ENCODE data around the gene ZNF580. TPM values are rescaled to one million over a fixed set of nuclear protein-coding genes. Genes with fewer than 3 reads are reported as not detected.
A peak's percentile ranks its signal among the peaks of the same experiment; 100 is the strongest.

The ZNF580 gene
- total and polyA plus RNA-seq, 10 of the 15 experiments (the other 5 are each of a cell fraction or from before 2014, with no cell fraction given), result 2.3 to 31.8 (median 10.0) TPM

DNA sequence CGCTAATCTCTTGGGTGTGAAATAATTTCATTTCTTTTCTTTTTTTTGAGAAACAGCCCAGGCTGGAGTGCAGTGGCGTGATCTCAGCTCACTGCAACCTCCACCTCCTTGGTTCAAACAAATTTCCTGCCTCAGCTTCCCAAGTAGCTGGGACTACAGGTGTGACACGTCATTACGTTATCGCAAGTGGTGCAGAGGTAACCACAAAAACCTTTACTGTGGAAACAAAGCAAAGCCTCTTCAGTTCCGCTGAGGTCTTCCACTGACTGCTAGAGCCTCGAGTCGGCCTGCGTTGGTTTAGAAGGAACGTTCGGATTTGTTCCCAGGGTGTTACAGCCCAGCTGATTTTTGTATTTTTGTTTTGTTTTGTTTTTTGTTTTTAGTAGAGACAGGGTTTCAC, 14.5 kb upstream of the ZNF580 start (continued):
- TF ChIP-seq, protein P1, sequence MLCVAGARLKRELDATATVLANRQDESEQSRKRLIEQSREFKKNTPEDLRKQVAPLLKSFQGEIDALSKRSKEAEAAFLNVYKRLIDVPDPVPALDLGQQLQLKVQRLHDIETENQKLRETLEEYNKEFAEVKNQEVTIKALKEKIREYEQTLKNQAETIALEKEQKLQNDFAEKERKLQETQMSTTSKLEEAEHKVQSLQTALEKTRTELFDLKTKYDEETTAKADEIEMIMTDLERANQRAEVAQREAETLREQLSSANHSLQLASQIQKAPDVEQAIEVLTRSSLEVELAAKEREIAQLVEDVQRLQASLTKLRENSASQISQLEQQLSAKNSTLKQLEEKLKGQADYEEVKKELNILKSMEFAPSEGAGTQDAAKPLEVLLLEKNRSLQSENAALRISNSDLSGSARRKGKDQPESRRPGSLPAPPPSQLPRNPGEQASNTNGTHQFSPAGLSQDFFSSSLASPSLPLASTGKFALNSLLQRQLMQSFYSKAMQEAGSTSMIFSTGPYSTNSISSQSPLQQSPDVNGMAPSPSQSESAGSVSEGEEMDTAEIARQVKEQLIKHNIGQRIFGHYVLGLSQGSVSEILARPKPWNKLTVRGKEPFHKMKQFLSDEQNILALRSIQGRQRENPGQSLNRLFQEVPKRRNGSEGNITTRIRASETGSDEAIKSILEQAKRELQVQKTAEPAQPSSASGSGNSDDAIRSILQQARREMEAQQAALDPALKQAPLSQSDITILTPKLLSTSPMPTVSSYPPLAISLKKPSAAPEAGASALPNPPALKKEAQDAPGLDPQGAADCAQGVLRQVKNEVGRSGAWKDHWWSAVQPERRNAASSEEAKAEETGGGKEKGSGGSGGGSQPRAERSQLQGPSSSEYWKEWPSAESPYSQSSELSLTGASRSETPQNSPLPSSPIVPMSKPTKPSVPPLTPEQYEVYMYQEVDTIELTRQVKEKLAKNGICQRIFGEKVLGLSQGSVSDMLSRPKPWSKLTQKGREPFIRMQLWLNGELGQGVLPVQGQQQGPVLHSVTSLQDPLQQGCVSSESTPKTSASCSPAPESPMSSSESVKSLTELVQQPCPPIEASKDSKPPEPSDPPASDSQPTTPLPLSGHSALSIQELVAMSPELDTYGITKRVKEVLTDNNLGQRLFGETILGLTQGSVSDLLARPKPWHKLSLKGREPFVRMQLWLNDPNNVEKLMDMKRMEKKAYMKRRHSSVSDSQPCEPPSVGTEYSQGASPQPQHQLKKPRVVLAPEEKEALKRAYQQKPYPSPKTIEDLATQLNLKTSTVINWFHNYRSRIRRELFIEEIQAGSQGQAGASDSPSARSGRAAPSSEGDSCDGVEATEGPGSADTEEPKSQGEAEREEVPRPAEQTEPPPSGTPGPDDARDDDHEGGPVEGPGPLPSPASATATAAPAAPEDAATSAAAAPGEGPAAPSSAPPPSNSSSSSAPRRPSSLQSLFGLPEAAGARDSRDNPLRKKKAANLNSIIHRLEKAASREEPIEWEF (IDR thresholded peaks at IDR 0.05; ENCODE audit: insufficient replicate concordance, low read depth, low read length), result no peak
- TF ChIP-seq CBFB (IDR thresholded peaks at IDR 0.05; ENCODE audit: low read depth), result peak; percentile 54; the same call in 1 of the 2 replicates
- TF ChIP-seq, protein P2, sequence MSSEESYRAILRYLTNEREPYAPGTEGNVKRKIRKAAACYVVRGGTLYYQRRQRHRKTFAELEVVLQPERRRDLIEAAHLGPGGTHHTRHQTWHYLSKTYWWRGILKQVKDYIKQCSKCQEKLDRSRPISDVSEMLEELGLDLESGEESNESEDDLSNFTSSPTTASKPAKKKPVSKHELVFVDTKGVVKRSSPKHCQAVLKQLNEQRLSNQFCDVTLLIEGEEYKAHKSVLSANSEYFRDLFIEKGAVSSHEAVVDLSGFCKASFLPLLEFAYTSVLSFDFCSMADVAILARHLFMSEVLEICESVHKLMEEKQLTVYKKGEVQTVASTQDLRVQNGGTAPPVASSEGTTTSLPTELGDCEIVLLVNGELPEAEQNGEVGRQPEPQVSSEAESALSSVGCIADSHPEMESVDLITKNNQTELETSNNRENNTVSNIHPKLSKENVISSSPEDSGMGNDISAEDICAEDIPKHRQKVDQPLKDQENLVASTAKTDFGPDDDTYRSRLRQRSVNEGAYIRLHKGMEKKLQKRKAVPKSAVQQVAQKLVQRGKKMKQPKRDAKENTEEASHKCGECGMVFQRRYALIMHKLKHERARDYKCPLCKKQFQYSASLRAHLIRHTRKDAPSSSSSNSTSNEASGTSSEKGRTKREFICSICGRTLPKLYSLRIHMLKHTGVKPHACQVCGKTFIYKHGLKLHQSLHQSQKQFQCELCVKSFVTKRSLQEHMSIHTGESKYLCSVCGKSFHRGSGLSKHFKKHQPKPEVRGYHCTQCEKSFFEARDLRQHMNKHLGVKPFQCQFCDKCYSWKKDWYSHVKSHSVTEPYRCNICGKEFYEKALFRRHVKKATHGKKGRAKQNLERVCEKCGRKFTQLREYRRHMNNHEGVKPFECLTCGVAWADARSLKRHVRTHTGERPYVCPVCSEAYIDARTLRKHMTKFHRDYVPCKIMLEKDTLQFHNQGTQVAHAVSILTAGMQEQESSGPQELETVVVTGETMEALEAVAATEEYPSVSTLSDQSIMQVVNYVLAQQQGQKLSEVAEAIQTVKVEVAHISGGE (CRISPR knock-in tag; IDR thresholded peaks at IDR 0.05), result peak; percentile 64
- TF ChIP-seq BHLHE40 (IDR thresholded peaks at IDR 0.05; ENCODE audit: borderline replicate concordance in 1 of 2, low read depth in 2 of 2, low read length in 1 of 2), result peak in 1 of 2 experiments; percentile 17; a peak in 1 of 4 replicates
- TF ChIP-seq EED (IDR thresholded peaks at IDR 0.05; ENCODE audit: low read depth), result peak; percentile 91
- TF ChIP-seq MTA2 (IDR thresholded peaks at IDR 0.05; ENCODE audit: low read depth), result 0 out of 2 replicates have a peak, but pooled peaks have one; percentile 36
- no peak for TF ChIP-seq WRNIP1 (IDR thresholded peaks at IDR 0.05; ENCODE audit: borderline replicate concordance, low read depth, low read length)
- no peak for TF ChIP-seq POLR2AphosphoS5 (IDR thresholded peaks at IDR 0.05; ENCODE audit: low read length)
- TF ChIP-seq, protein P3, sequence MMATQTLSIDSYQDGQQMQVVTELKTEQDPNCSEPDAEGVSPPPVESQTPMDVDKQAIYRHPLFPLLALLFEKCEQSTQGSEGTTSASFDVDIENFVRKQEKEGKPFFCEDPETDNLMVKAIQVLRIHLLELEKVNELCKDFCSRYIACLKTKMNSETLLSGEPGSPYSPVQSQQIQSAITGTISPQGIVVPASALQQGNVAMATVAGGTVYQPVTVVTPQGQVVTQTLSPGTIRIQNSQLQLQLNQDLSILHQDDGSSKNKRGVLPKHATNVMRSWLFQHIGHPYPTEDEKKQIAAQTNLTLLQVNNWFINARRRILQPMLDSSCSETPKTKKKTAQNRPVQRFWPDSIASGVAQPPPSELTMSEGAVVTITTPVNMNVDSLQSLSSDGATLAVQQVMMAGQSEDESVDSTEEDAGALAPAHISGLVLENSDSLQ (IDR thresholded peaks at IDR 0.05), result no peak
- TF ChIP-seq SREBF2 (IDR thresholded peaks at IDR 0.05; ENCODE audit: low read length), result no peak
- TF ChIP-seq IKZF2 (IDR thresholded peaks at IDR 0.05), result peak; percentile 81 to 85
- TF ChIP-seq MYB (IDR thresholded peaks at IDR 0.05; ENCODE audit: borderline replicate concordance, low read depth, low read length), result no peak
- 0 out of 2 replicates have a peak, but pooled peaks have one; percentile 15 for TF ChIP-seq FOXM1 (IDR thresholded peaks at IDR 0.05; ENCODE audit: low read depth, low read length)
- TF ChIP-seq RUNX3 (IDR thresholded peaks at IDR 0.05; ENCODE audit: low read length), result peak; percentile 95
- no peak; the same call in 1 of the 2 replicates for TF ChIP-seq NFIC (IDR thresholded peaks at IDR 0.05; ENCODE audit: low read depth, low read length)
- peak; percentile 56; the same call in 1 of the 2 replicates for TF ChIP-seq CREM (IDR thresholded peaks at IDR 0.05; ENCODE audit: low read depth)
- no peak for TF ChIP-seq HDAC6 (IDR thresholded peaks at IDR 0.05; ENCODE audit: unreplicated experiment)
- no peak for TF ChIP-seq CBX3 (IDR thresholded peaks at IDR 0.05; ENCODE audit: borderline replicate concordance, low read depth)
- TF ChIP-seq, protein P4, sequence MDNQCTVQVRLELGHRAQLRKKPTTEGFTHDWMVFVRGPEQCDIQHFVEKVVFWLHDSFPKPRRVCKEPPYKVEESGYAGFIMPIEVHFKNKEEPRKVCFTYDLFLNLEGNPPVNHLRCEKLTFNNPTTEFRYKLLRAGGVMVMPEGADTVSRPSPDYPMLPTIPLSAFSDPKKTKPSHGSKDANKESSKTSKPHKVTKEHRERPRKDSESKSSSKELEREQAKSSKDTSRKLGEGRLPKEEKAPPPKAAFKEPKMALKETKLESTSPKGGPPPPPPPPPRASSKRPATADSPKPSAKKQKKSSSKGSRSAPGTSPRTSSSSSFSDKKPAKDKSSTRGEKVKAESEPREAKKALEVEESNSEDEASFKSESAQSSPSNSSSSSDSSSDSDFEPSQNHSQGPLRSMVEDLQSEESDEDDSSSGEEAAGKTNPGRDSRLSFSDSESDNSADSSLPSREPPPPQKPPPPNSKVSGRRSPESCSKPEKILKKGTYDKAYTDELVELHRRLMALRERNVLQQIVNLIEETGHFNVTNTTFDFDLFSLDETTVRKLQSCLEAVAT (IDR thresholded peaks at IDR 0.05), result peak; percentile 25; the same call in 1 of the 2 replicates
- TF ChIP-seq NR2F1 (conservative IDR thresholded peaks at IDR 0.05), result 0 out of 2 replicates have a peak, but pooled peaks have one; percentile 14
- no peak for TF ChIP-seq SIN3A (IDR thresholded peaks at IDR 0.05; ENCODE audit: low read depth, low read length)
